Measurements from ENCODE around the gene PFKL. TPM values are rescaled to one million over a fixed set of nuclear protein-coding genes. Genes with fewer than 3 reads are reported as not detected.

The PFKL gene
- polyA plus RNA-seq, 1 donor (not counting 4 experiments of a cell fraction or from before 2014, with no cell fraction given): 46.6 TPM

DNA sequence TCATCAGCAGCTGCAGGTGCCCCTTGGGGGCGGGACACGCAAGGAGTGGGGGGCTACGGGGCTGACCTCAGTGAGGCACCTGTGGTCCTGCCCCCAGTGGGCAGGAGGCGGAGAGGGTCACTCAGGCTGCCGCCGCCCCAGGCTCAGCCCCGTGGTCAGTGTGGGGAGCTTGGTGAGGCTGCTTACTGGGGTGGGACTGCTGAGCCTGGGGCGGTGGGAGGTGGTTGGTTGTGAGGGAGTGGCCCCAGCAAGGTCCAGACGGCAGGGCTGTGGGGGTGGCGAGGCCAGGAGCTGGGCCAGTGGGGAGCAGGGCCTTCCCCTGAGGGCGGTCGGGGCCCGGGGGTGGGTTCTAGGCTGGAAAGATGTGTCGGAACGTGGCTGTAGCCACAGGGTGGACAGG is 14.3 kb downstream of the PFKL start:
- Histone ChIP-seq H3K27me3 (ENCODE audit: control insufficient read depth, extremely low read depth, insufficient read depth, low read length) (no peaks in the 10 kb centered on the region), H3K36me3 (ENCODE audit: control insufficient read depth in 2 of 2, extremely low read depth in 1 of 2, insufficient read depth in 2 of 2, low read length in 2 of 2) (peaks cover 6 to 36% of the 10 kb centered on the region in 2 experiments), H4K20me1 (ENCODE audit: control insufficient read depth, extremely low read depth, insufficient read depth, low read length) (no peaks in the 10 kb centered on the region), H3K4me1 (ENCODE audit: control insufficient read depth, extremely low read depth, insufficient read depth, low read length) (peaks cover 3% of the 10 kb centered on the region), H3K9me3 (ENCODE audit: control insufficient read depth, low read depth, low read length) (no peaks in the 10 kb centered on the region), H3K4me3 (ENCODE audit: control insufficient read depth in 2 of 3, extremely low read depth in 1 of 3, insufficient read depth in 2 of 3, low read depth in 1 of 3, low read length in 3 of 3) (no peak overlapping the region), H3K4me2 (ENCODE audit: control insufficient read depth, extremely low read depth, insufficient read depth, low read depth, low read length) (no peak overlapping the region), H3K9me1 (ENCODE audit: control insufficient read depth, extremely low read depth, insufficient read depth, low read length) (no peaks in the 10 kb centered on the region), H3K27ac (ENCODE audit: control insufficient read depth, insufficient read depth, low read length) (no peak overlapping the region), H3K79me2 (ENCODE audit: control insufficient read depth, insufficient read depth, low read length) (no peaks in the 10 kb centered on the region), H2AFZ (ENCODE audit: control insufficient read depth, low read length) (no peak overlapping the region), H3K9ac (ENCODE audit: control insufficient read depth, extremely low read depth, insufficient read depth, low read length) (no peak overlapping the region)
- FAIRE-seq: no peak
- TF ChIP-seq, protein P1, sequence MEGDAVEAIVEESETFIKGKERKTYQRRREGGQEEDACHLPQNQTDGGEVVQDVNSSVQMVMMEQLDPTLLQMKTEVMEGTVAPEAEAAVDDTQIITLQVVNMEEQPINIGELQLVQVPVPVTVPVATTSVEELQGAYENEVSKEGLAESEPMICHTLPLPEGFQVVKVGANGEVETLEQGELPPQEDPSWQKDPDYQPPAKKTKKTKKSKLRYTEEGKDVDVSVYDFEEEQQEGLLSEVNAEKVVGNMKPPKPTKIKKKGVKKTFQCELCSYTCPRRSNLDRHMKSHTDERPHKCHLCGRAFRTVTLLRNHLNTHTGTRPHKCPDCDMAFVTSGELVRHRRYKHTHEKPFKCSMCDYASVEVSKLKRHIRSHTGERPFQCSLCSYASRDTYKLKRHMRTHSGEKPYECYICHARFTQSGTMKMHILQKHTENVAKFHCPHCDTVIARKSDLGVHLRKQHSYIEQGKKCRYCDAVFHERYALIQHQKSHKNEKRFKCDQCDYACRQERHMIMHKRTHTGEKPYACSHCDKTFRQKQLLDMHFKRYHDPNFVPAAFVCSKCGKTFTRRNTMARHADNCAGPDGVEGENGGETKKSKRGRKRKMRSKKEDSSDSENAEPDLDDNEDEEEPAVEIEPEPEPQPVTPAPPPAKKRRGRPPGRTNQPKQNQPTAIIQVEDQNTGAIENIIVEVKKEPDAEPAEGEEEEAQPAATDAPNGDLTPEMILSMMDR (optimal IDR thresholded peaks at IDR 0.05 in 1 of 3, IDR thresholded peaks at IDR 0.05 in 1 of 3, conservative IDR thresholded peaks at IDR 0.05 in 1 of 3; ENCODE audit: extremely low read depth in 1 of 3, insufficient read depth in 2 of 3, low read length in 3 of 3): no peak
- no peak for TF ChIP-seq EZH2 (IDR thresholded peaks at IDR 0.05; ENCODE audit: low read length)
- dilution Hi-C loops (cut with MboI; ENCODE audit: extremely low pct_ligation_motif_present, low sequenced_read_pairs): no loop called here
- DNase-seq (ENCODE audit: low read depth, low spot score): no peak

DNA sequence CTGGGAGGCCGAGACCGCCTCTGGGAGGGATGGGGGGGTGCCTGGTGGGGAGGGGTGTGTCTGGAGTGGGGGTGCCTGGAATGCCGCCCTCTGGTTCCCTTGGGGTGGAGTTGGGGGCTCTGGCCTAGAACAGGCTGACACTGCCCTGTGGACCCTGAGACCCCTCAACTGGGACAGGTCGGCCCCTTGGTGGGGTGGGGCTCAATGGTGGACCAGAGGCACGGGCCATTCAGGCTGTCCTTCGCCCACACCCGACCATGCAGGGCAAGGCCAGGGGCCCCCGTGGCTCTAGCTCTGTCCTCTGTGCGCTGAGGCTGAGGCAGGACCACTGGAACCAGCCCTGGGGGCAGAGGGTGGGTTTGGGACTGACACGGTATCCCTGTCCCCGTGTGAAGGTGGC is 14.7 kb downstream of the PFKL start:
- Histone ChIP-seq H4K20me1 (ENCODE audit: control insufficient read depth, extremely low read depth, insufficient read depth, low read length) (no peaks in the 10 kb centered on the region), H3K4me2 (ENCODE audit: control insufficient read depth, extremely low read depth, insufficient read depth, low read depth, low read length) (no peak overlapping the region), H3K9me3 (ENCODE audit: control insufficient read depth, low read depth, low read length) (no peaks in the 10 kb centered on the region), H2AFZ (ENCODE audit: control insufficient read depth, low read length) (no peak overlapping the region), H3K4me3 (ENCODE audit: control insufficient read depth in 2 of 3, extremely low read depth in 1 of 3, insufficient read depth in 2 of 3, low read depth in 1 of 3, low read length in 3 of 3) (no peak overlapping the region), H3K79me2 (ENCODE audit: control insufficient read depth, insufficient read depth, low read length) (no peaks in the 10 kb centered on the region), H3K27ac (ENCODE audit: control insufficient read depth, insufficient read depth, low read length) (no peak overlapping the region), H3K4me1 (ENCODE audit: control insufficient read depth, extremely low read depth, insufficient read depth, low read length) (peaks cover 3% of the 10 kb centered on the region), H3K9me1 (ENCODE audit: control insufficient read depth, extremely low read depth, insufficient read depth, low read length) (no peaks in the 10 kb centered on the region), H3K27me3 (ENCODE audit: control insufficient read depth, extremely low read depth, insufficient read depth, low read length) (no peaks in the 10 kb centered on the region), H3K9ac (ENCODE audit: control insufficient read depth, extremely low read depth, insufficient read depth, low read length) (no peak overlapping the region), H3K36me3 (ENCODE audit: control insufficient read depth in 2 of 2, extremely low read depth in 1 of 2, insufficient read depth in 2 of 2, low read length in 2 of 2) (peaks cover 9 to 38% of the 10 kb centered on the region in 2 experiments)
- TF ChIP-seq, protein P1 (optimal IDR thresholded peaks at IDR 0.05 in 1 of 3, IDR thresholded peaks at IDR 0.05 in 1 of 3, conservative IDR thresholded peaks at IDR 0.05 in 1 of 3; ENCODE audit: extremely low read depth in 1 of 3, insufficient read depth in 2 of 3, low read length in 3 of 3): no peak
- no peak for TF ChIP-seq EZH2 (IDR thresholded peaks at IDR 0.05; ENCODE audit: low read length)
- DNase-seq (ENCODE audit: low read depth, low spot score): no peak
- dilution Hi-C loops (cut with MboI; ENCODE audit: extremely low pct_ligation_motif_present, low sequenced_read_pairs): no loop called here
- FAIRE-seq: no peak

Data from keratinocyte (primary cell).